H1 (cell line): ENCODE measurements around the gene KIAA1755.

Experiments used
- BACH1 ChIP-seq: IDR thresholded peaks from 2 replicates; pipeline ENCODE4 v1.6.1; 2012; ENCODE audit warnings: low read length, improper control_type of control experiment
- CBX5 ChIP-seq: fragments of 300-800, 300-1000 bp; sonication (generic); IDR thresholded peaks from 2 replicates; pipeline ENCODE4 v1.7.1; 2016; ENCODE audit warnings: antibody characterized with exemption, low read length, low read depth
- CREB1 ChIP-seq: IDR thresholded peaks from 2 replicates; pipeline ENCODE4 v1.6.1; 2012; ENCODE audit warnings: inconsistent platforms
- CTCF ChIP-seq, 3 experiments: IDR thresholded peaks; 1 replicate in 2 of 3; 2 replicates in 1 of 3; pipeline versions ENCODE4 v1.5.1 to v1.6.1; 2011; ENCODE audit warnings: low read length in 3 of 3, mild to moderate bottlenecking in 3 of 3, inconsistent platforms in 2 of 3, low read depth in 1 of 3, moderate library complexity in 1 of 3; ENCODE audit not compliant: insufficient read depth in 1 of 3; ENCODE audit errors: control extremely low read depth in 1 of 3
- EP300 ChIP-seq, 2 experiments: IDR thresholded peaks; 1 replicate in 1 of 2; 2 replicates in 1 of 2; pipeline ENCODE4 v1.6.1; 2011 to 2012; ENCODE audit warnings: low read depth in 2 of 2, low read length in 2 of 2, mild to moderate bottlenecking in 2 of 2, borderline replicate concordance in 1 of 2, inconsistent platforms in 1 of 2, moderate library complexity in 1 of 2
- GTF2F1 ChIP-seq: IDR thresholded peaks from 2 replicates; pipeline ENCODE4 v1.6.1; 2012; ENCODE audit warnings: low read depth, low read length, improper control_type of control experiment, borderline replicate concordance
- JUND ChIP-seq: IDR thresholded peaks from 2 replicates; pipeline ENCODE4 v1.6.1; 2011; ENCODE audit warnings: mild to moderate bottlenecking, improper control_type of control experiment, low read length
- PHF8 ChIP-seq: fragments of 200-600 bp; sonication (generic); conservative IDR thresholded peaks from 2 replicates; pipeline ENCODE4 v1.7.1; 2012; ENCODE audit warnings: low read depth, mild to moderate bottlenecking, inconsistent platforms, low read length, moderate library complexity
- POLR2A ChIP-seq, 2 experiments: IDR thresholded peaks; 1 replicate in 1 of 2; 2 replicates in 1 of 2; pipeline ENCODE4 v1.6.1; 2011; ENCODE audit warnings: low read depth in 2 of 2, low read length in 2 of 2, mild to moderate bottlenecking in 2 of 2; ENCODE audit errors: control extremely low read depth in 1 of 2
- POLR2AphosphoS5 ChIP-seq: IDR thresholded peaks from 2 replicates; pipeline ENCODE4 v1.6.1; 2011; ENCODE audit warnings: low read depth, low read length
- SRF ChIP-seq: IDR thresholded peaks from 2 replicates; pipeline ENCODE4 v1.6.1; 2011; ENCODE audit warnings: mild to moderate bottlenecking, low read depth, low read length, moderate library complexity
- YY1 ChIP-seq: IDR thresholded peaks from 2 replicates; pipeline ENCODE4 v1.6.1; 2011; ENCODE audit warnings: low read depth, mild to moderate bottlenecking, low read length

- TF ChIP-seq BACH1: no peak
- TF ChIP-seq CTCF (IDR thresholded peaks at IDR 0.05; ENCODE audit: control extremely low read depth in 1 of 3, insufficient read depth in 1 of 3, low read depth in 1 of 3, low read length in 3 of 3): no peak
- TF ChIP-seq PHF8: no peak
- TF ChIP-seq POLR2AphosphoS5: no peak
- TF ChIP-seq POLR2A (IDR thresholded peaks at IDR 0.05; ENCODE audit: control extremely low read depth in 1 of 2, low read depth in 2 of 2, low read length in 2 of 2): no peak
- TF ChIP-seq JUND: no peak
- no peak for TF ChIP-seq YY1
- TF ChIP-seq GTF2F1: no peak
- TF ChIP-seq EP300 (IDR thresholded peaks at IDR 0.05; ENCODE audit: borderline replicate concordance in 1 of 2, low read depth in 2 of 2, low read length in 2 of 2): no peak
- TF ChIP-seq SRF: no peak
- TF ChIP-seq CBX5: no peak
- no peak for TF ChIP-seq CREB1
Observed at GRCh38 chr20:38191654-38192053, 68.9 kb downstream of the KIAA1755 start.
